Measurements from ENCODE around the gene TNIP2. TPM values are rescaled to one million over a fixed set of nuclear protein-coding genes. Genes with fewer than 3 reads are reported as not detected.

The TNIP2 gene
- total and polyA plus RNA-seq, 2 experiments from 2014 or later: 40.6 to 55.2 TPM

- Histone ChIP-seq H3K4me1 (ENCODE audit: insufficient read depth) (peaks cover 15% of the 10 kb centered on the region), H2AFZ (no peak overlapping the region)
- in situ Hi-C loops (cut with MboI): no loop called here
Observed at GRCh38 chr4:2802618-2803531, 46.7 kb upstream of the TNIP2 start.

GRCh38 chr4:2800691-2801596, 44.8 kb upstream of the TNIP2 start:
- DNase-seq: peak; percentile 69
- Histone ChIP-seq H2AFZ (peak overlapping the region; percentile 51), H3K27me3 (replicated peaks; ENCODE audit: insufficient read depth) (no peaks in the 10 kb centered on the region), H3K27ac (peak overlapping the region; percentile 83), H3K4me3 (peak overlapping the region; percentile 20), H3F3A (ENCODE audit: insufficient read depth) (0 out of 2 replicates have a peak, but pooled peaks cover 2% of the 10 kb centered on the region), H3K4me1 (ENCODE audit: insufficient read depth) (peaks cover 25% of the 10 kb centered on the region), H3K9me2 (ENCODE audit: insufficient read depth) (no peaks in the 10 kb centered on the region), H4K20me1 (ENCODE audit: insufficient read depth) (no peaks in the 10 kb centered on the region), H3K9me3 (ENCODE audit: low read depth) (no peaks in the 10 kb centered on the region), H3K9ac (peak overlapping the region; percentile 64), H3K36me3 (ENCODE audit: low read depth) (no peaks in the 10 kb centered on the region), H3K79me2 (ENCODE audit: insufficient read depth) (peaks cover 94% of the 10 kb centered on the region), H3K4me2 (ENCODE audit: unreplicated experiment) (peak overlapping the region; percentile 67)
- TF ChIP-seq EZH2phosphoT487 (IDR thresholded peaks at IDR 0.05; ENCODE audit: insufficient read depth, low read depth): no peak
- no peak for TF ChIP-seq EZH2 (IDR thresholded peaks at IDR 0.05; ENCODE audit: insufficient read depth, poor library complexity, severe bottlenecking)
- in situ Hi-C loops (cut with MboI): no loop called here
- 20 to 22% methylated on average over 24 to 28 of the region's 29 CpGs for WGBS, 2 experiments (ENCODE audit: low coverage in 1 of 2, low lambda C conversion rate in 2 of 2, missing lambda C conversion rate in 2 of 2)

More at GRCh38 chr4:2802618-2803531, 46.7 kb upstream of the TNIP2 start:
- no peaks in the 10 kb centered on the region for H3K9me2 ChIP-seq (ENCODE audit: insufficient read depth)
- no peaks in the 10 kb centered on the region for H3K9me3 ChIP-seq (ENCODE audit: low read depth)
- no peak for DNase-seq
- H3F3A ChIP-seq (ENCODE audit: insufficient read depth): no peaks in the 10 kb centered on the region
- WGBS, 2 experiments (ENCODE audit: low coverage in 1 of 2, low lambda C conversion rate in 2 of 2, missing lambda C conversion rate in 2 of 2): 95 to 99% methylated on average over 27 of the region's 27 CpGs
- peaks cover 95% of the 10 kb centered on the region for H3K79me2 ChIP-seq (ENCODE audit: insufficient read depth)
- no peak for TF ChIP-seq EZH2 (IDR thresholded peaks at IDR 0.05; ENCODE audit: insufficient read depth, poor library complexity, severe bottlenecking)
- H3K36me3 ChIP-seq (ENCODE audit: low read depth): no peaks in the 10 kb centered on the region
- H3K27me3 ChIP-seq (replicated peaks; ENCODE audit: insufficient read depth): no peaks in the 10 kb centered on the region
- no peaks in the 10 kb centered on the region for H4K20me1 ChIP-seq (ENCODE audit: insufficient read depth)
- no peak overlapping the region for H3K4me2 ChIP-seq (ENCODE audit: unreplicated experiment)
- no peak overlapping the region for H3K9ac ChIP-seq
- no peak overlapping the region for H3K27ac ChIP-seq
- no peak overlapping the region for H3K4me3 ChIP-seq

DNA sequence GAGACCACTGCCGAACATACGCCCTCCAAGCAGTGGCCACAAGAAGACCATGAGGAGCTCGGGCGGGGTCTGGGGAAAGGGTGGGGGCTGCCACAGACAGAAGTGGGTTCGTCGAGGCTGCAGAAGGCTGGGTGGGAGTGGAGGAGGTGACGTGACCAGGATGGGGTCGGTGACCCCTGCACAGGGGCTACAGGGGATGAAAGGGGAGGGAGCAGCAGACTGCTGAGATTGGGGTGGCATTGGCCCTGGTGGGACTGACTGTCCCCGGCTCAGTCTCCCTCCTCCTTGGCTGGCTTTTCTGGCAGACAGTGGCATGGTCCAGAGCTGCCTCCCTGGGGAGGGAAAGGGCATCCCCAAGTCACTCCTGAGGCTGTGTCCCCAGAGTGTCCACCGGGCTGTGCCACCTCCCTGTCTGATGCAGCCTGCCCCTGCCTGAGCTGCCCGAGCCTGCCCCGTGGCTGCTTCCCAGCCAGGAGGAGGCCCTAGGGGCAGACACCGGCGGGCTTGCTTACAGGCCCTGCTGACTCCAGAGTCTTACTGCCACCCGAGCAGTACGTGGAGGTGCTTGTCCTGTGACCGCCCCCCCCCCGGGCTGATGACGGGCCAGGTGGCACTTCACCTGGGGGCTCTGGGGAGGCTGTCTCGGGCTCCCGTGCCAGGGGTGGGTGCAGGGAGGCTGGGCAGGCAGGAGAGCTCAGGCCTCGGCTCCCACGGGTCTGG, 44.0 kb upstream of the TNIP2 start:
- H4K20me1 ChIP-seq (ENCODE audit: insufficient read depth): no peaks in the 10 kb centered on the region
- DNase-seq: peak; percentile 39
- H3K9me3 ChIP-seq (ENCODE audit: low read depth): no peaks in the 10 kb centered on the region
- 0 out of 2 replicates have a peak, but pooled peaks cover 3% of the 10 kb centered on the region for H3F3A ChIP-seq (ENCODE audit: insufficient read depth)
- H3K79me2 ChIP-seq (ENCODE audit: insufficient read depth): peaks cover 94% of the 10 kb centered on the region
- H3K27ac ChIP-seq: peak overlapping the region; percentile 83; the same call in 1 of the 2 replicates
- no peaks in the 10 kb centered on the region for H3K9me2 ChIP-seq (ENCODE audit: insufficient read depth)
- TF ChIP-seq EZH2phosphoT487 (IDR thresholded peaks at IDR 0.05; ENCODE audit: insufficient read depth, low read depth) (no peak), EZH2 (IDR thresholded peaks at IDR 0.05; ENCODE audit: insufficient read depth, poor library complexity, severe bottlenecking) (no peak)
- no peak overlapping the region for H3K4me3 ChIP-seq
- peaks cover 30% of the 10 kb centered on the region for H3K4me1 ChIP-seq (ENCODE audit: insufficient read depth)
- H2AFZ ChIP-seq: no peak overlapping the region
- H3K9ac ChIP-seq: peak overlapping the region; percentile 64
- no peaks in the 10 kb centered on the region for H3K27me3 ChIP-seq (replicated peaks; ENCODE audit: insufficient read depth)
- H3K36me3 ChIP-seq (ENCODE audit: low read depth): no peaks in the 10 kb centered on the region
- 63 to 64% methylated on average over 13 to 23 of the region's 23 CpGs for WGBS, 2 experiments (ENCODE audit: low coverage in 1 of 2, low lambda C conversion rate in 2 of 2, missing lambda C conversion rate in 2 of 2)
- H3K4me2 ChIP-seq (ENCODE audit: unreplicated experiment): peak overlapping the region; percentile 67
- in situ Hi-C loops (cut with MboI): no loop called here
